Type B pancreatic cell (in vitro differentiated cells): ENCODE measurements around the gene MAST4. TPM values are rescaled to one million over a fixed set of nuclear protein-coding genes. Genes with fewer than 3 reads are reported as not detected.

Source experiments
- DNase-seq: peaks from one replicate; pipeline ENCODE4 v3.0.0; 2021; ENCODE audit warnings: mixed read lengths; ENCODE audit not compliant: unreplicated experiment; ENCODE audit errors: extremely low spot score
- H3K27ac Mint-ChIP-seq: 2 replicates; pipeline ENCODE4 v1.8.0; 2021; ENCODE audit warnings: mild to moderate bottlenecking, mixed read lengths
- H3K27me3 Mint-ChIP-seq: 2 replicates; pipeline ENCODE4 v1.8.0; 2021; ENCODE audit warnings: mixed read lengths
- H3K36me3 Mint-ChIP-seq: 2 replicates; pipeline ENCODE4 v1.8.0; 2021; ENCODE audit warnings: mixed read lengths
- H3K4me1 Mint-ChIP-seq: one replicate; pipeline ENCODE4 v1.8.0; 2021; ENCODE audit warnings: mixed read lengths; ENCODE audit not compliant: unreplicated experiment
- H3K4me3 Mint-ChIP-seq: 2 replicates; pipeline ENCODE4 v1.8.0; 2021; ENCODE audit warnings: mild to moderate bottlenecking, mixed read lengths
- H3K9me3 Mint-ChIP-seq: 2 replicates; pipeline ENCODE4 v1.8.0; 2021; ENCODE audit warnings: mixed read lengths
- CTCF ChIP-seq: fragments of 200-600 bp; sonication (generic); conservative IDR thresholded peaks from 2 replicates; pipeline ENCODE4 v1.5.0; 2021; ENCODE audit warnings: antibody characterized with exemption, mild to moderate bottlenecking
- total RNA-seq: library from RNA; stranded (reverse); gene quantifications from 2 replicates; pipeline ENCODE4 v1.2.1, GENCODE V29; 2021; ENCODE audit warnings: low replicate concordance

MAST4 gene
- total RNA-seq, 1 donor from 2014 or later = 23.0 TPM

GRCh38 chr5:66898241-66898995, 302.2 kb downstream of the MAST4 start:
- no peak for DNase-seq
- Mint-ChIP-seq H3K27ac (no peak overlapping the region), H3K4me3 (no peak overlapping the region), H3K36me3 (no peaks in the 10 kb centered on the region), H3K9me3 (peaks cover 10% of the 10 kb centered on the region), H3K27me3 (no peaks in the 10 kb centered on the region), H3K4me1 (peaks cover 35% of the 10 kb centered on the region)
- no peak for TF ChIP-seq CTCF

GRCh38 chr5:66903218-66903617, 307.0 kb downstream of the MAST4 start:
- H3K9me3 Mint-ChIP-seq = no peaks in the 10 kb centered on the region
- no peaks in the 10 kb centered on the region for H3K27me3 Mint-ChIP-seq
- H3K4me3 Mint-ChIP-seq = no peak overlapping the region
- no peak for TF ChIP-seq CTCF
- peaks cover 20% of the 10 kb centered on the region for H3K4me1 Mint-ChIP-seq
- no peak overlapping the region for H3K27ac Mint-ChIP-seq
- DNase-seq = no peak
- H3K36me3 Mint-ChIP-seq = no peaks in the 10 kb centered on the region

DNA sequence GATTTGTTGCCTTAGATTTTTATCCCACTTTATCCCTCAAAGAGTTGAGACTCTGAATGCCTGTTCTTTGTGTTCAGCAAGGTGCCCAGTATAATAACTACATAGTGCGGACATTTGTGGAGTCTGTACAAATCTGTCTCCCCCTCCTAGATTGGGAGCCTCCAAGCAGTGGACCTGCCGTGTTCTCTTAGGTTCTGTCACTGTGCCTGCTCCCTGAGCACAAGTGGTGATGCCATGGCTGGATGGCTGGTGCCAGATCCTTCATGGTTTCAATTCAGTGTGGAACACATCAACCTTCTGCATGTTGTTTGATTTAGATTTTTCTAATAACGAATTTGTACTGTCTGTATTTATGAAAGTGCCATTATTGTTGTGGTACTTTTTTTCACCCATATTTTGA, 307.5 kb downstream of the MAST4 start:
- no peaks in the 10 kb centered on the region for H3K9me3 Mint-ChIP-seq
- no peak for DNase-seq
- H3K4me1 Mint-ChIP-seq = peaks cover 15% of the 10 kb centered on the region
- no peaks in the 10 kb centered on the region for H3K27me3 Mint-ChIP-seq
- no peak overlapping the region for H3K27ac Mint-ChIP-seq
- H3K4me3 Mint-ChIP-seq = no peak overlapping the region
- no peaks in the 10 kb centered on the region for H3K36me3 Mint-ChIP-seq
- TF ChIP-seq CTCF = no peak

GRCh38 chr5:66904189-66904588, 308.0 kb downstream of the MAST4 start:
- TF ChIP-seq CTCF = no peak
- H3K4me3 Mint-ChIP-seq = no peak overlapping the region
- H3K27me3 Mint-ChIP-seq = no peaks in the 10 kb centered on the region
- no peak overlapping the region for H3K27ac Mint-ChIP-seq
- DNase-seq = no peak
- H3K36me3 Mint-ChIP-seq = no peaks in the 10 kb centered on the region
- H3K9me3 Mint-ChIP-seq = no peaks in the 10 kb centered on the region
- peaks cover 12% of the 10 kb centered on the region for H3K4me1 Mint-ChIP-seq

- H3K4me3 Mint-ChIP-seq = no peak overlapping the region
- H3K36me3 Mint-ChIP-seq = no peaks in the 10 kb centered on the region
- H3K27ac Mint-ChIP-seq = no peak overlapping the region
- no peaks in the 10 kb centered on the region for H3K9me3 Mint-ChIP-seq
- TF ChIP-seq CTCF = no peak
- H3K27me3 Mint-ChIP-seq = no peaks in the 10 kb centered on the region
- DNase-seq = no peak
- peaks cover 7% of the 10 kb centered on the region for H3K4me1 Mint-ChIP-seq
Measured at GRCh38 chr5:66906021-66906420, 309.8 kb downstream of the MAST4 start.
